Measurements from ENCODE around the gene YTHDF2.
"Not testable (repeated sequence)": the region's sequence is repeated elsewhere in the genome, so short reads cannot be mapped to it uniquely, and the experiment has no call there.

YTHDF2 gene

GRCh38 chr1:28761189-28761588, 24.4 kb downstream of the YTHDF2 start:
- no peak for ATAC-seq (ENCODE audit: low read depth)
- no peak for TF ChIP-seq CTCF (IDR thresholded peaks at IDR 0.05; ENCODE audit: poor library complexity, severe bottlenecking)
- H3K36me3 ChIP-seq (ENCODE audit: low read depth), result peaks cover 78% of the 10 kb centered on the region

DNA sequence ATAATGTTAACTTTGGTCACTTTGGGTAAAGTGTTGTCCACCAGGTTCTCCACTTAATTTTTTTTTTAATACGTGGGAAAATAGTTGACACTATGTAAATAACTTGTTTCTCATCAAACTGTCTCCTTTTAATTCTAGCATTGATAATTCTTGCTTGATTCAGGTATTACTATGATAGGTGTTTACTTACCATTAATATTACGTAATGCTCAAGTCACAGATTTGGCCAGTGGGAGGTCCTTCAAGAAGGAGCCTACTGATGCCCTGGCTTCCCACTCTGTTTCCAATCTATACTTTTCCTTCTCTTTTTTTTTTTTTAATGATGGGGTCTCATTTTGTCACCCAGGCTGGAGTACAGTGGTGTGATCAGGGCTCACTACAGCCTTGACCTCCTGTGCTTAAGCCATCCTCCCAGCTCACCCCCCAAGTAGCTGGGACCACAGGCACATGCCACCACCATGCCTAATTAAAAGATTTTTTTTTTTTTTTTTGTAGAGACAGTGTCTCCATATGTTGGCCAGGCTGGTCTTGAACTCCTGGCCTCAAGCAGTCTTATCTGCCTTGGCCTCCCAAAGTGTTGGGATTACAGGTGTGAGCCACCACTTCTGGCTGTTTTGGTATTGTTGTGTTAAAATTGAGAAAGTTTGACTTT, 29.9 kb downstream of the YTHDF2 start:
- Histone ChIP-seq H3K4me1 (ENCODE audit: insufficient read depth, poor library complexity, severe bottlenecking) (peaks cover 6% of the 10 kb centered on the region), H3K27ac (ENCODE audit: poor library complexity, severe bottlenecking) (no peak overlapping the region), H3K4me3 (ENCODE audit: severe bottlenecking) (no peak overlapping the region), H3K9me3 (ENCODE audit: severe bottlenecking) (no peaks in the 10 kb centered on the region), H3K36me3 (ENCODE audit: low read depth) (peaks cover 77% of the 10 kb centered on the region), H3K27me3 (ENCODE audit: insufficient read depth, poor library complexity, severe bottlenecking) (no peaks in the 10 kb centered on the region)
- DNase-seq (ENCODE audit: low spot score) (no peak), ATAC-seq (ENCODE audit: low read depth) (no peak)
- TF ChIP-seq CTCF (IDR thresholded peaks at IDR 0.05; ENCODE audit: poor library complexity, severe bottlenecking), result no peak

More at GRCh38 chr1:28761189-28761588, 24.4 kb downstream of the YTHDF2 start:
- DNase-seq (ENCODE audit: low spot score), result no peak
- Histone ChIP-seq H3K27ac (ENCODE audit: poor library complexity, severe bottlenecking) (no peak overlapping the region), H3K27me3 (ENCODE audit: insufficient read depth, poor library complexity, severe bottlenecking) (no peaks in the 10 kb centered on the region), H3K9me3 (ENCODE audit: severe bottlenecking) (no peaks in the 10 kb centered on the region), H3K4me1 (ENCODE audit: insufficient read depth, poor library complexity, severe bottlenecking) (peaks cover 6% of the 10 kb centered on the region), H3K4me3 (ENCODE audit: severe bottlenecking) (no peak overlapping the region)

- H3K4me1 ChIP-seq (ENCODE audit: insufficient read depth, poor library complexity, severe bottlenecking), result no peaks in the 10 kb centered on the region
- H3K36me3 ChIP-seq (ENCODE audit: low read depth), result peaks cover 65% of the 10 kb centered on the region
- H3K27ac ChIP-seq (ENCODE audit: poor library complexity, severe bottlenecking), result no peak overlapping the region
- no peaks in the 10 kb centered on the region for H3K27me3 ChIP-seq (ENCODE audit: insufficient read depth, poor library complexity, severe bottlenecking)
- no peak overlapping the region for H3K4me3 ChIP-seq (ENCODE audit: severe bottlenecking)
- ATAC-seq (ENCODE audit: low read depth) (no peak), DNase-seq (ENCODE audit: low spot score) (no peak)
- H3K9me3 ChIP-seq (ENCODE audit: severe bottlenecking), result no peaks in the 10 kb centered on the region
- TF ChIP-seq CTCF (IDR thresholded peaks at IDR 0.05; ENCODE audit: poor library complexity, severe bottlenecking), result no peak
Observed at GRCh38 chr1:28770601-28771165, 33.9 kb downstream of the YTHDF2 start.

GRCh38 chr1:28771921-28772320, 35.2 kb downstream of the YTHDF2 start:
- not testable (repeated sequence) for DNase-seq (ENCODE audit: low spot score); H3K27ac ChIP-seq (ENCODE audit: poor library complexity, severe bottlenecking); H3K4me3 ChIP-seq (ENCODE audit: severe bottlenecking); H3K9me3 ChIP-seq (ENCODE audit: severe bottlenecking); ATAC-seq (ENCODE audit: low read depth); H3K4me1 ChIP-seq (ENCODE audit: insufficient read depth, poor library complexity, severe bottlenecking); H3K27me3 ChIP-seq (ENCODE audit: insufficient read depth, poor library complexity, severe bottlenecking)
- H3K36me3 ChIP-seq (ENCODE audit: low read depth), result peaks cover 54% of the 10 kb centered on the region

GRCh38 chr1:28773105-28773504, 36.4 kb downstream of the YTHDF2 start:
- DNase-seq (ENCODE audit: low spot score) (no peak), ATAC-seq (ENCODE audit: low read depth) (no peak)
- no peaks in the 10 kb centered on the region for H3K27me3 ChIP-seq (ENCODE audit: insufficient read depth, poor library complexity, severe bottlenecking)
- no peak overlapping the region for H3K27ac ChIP-seq (ENCODE audit: poor library complexity, severe bottlenecking)
- no peak for TF ChIP-seq CTCF (IDR thresholded peaks at IDR 0.05; ENCODE audit: poor library complexity, severe bottlenecking)
- no peak overlapping the region for H3K4me3 ChIP-seq (ENCODE audit: severe bottlenecking)
- H3K9me3 ChIP-seq (ENCODE audit: severe bottlenecking), result no peaks in the 10 kb centered on the region
- peaks cover 46% of the 10 kb centered on the region for H3K36me3 ChIP-seq (ENCODE audit: low read depth)
- no peaks in the 10 kb centered on the region for H3K4me1 ChIP-seq (ENCODE audit: insufficient read depth, poor library complexity, severe bottlenecking)

Measured in RWPE2 (cell line).